ENCODE measurements around the gene WNT1.
A peak's percentile ranks its signal among the peaks of the same experiment; 100 is the strongest.

Gene WNT1

DNA sequence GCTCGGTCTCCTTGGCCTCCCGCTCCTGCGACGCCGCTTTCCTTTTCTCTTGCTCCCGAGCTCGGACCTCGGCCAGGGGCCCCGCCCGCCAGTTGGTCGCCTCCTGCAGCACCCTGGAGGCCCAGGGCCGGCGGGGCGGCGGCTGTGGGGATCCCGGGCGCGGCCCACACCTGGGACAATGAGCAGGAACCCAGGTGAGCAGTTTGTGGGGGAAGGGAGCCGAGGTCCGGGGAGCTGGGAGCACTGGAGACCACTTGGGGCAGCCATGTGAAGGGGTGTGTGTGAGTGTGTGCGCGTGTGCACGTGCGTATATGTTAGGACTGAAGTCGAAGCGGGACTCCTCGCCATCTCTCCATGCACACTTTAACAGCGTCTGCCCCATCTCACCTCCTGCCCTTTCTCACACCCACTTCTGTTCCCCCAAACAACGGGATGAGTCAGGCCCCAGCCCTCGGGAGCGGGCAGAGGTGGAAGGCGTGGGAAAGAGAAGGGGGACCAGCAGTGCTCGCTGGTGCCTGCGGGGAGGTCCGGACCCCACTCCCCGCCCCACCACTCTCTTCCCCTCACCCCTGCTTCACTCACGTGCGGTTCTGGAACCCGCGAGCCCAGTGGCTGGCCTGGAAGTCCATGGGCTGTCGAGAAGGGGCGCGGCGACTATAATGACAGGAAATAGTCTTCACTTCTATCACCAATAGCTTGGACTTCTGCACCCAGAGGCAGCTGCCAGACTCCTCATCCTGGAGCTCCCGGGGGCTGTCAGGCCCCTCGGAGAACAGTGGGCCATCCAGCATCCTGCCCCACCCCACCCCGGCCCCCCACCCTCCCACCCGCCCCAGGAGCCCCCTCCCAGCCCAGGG, 20.6 kb downstream of the WNT1 start:
- no peak for DNase-seq (ENCODE audit: insufficient read length, low spot score)

GRCh38 chr12:48999371-49000131, 21.4 kb downstream of the WNT1 start, which contains the start of gene DDN:
DDN (minus strand) TSS chr12:48999375; CDS start chr12:48999287, 88 bp downstream.
- no peak for FAIRE-seq
- peak; percentile 66 for DNase-seq (ENCODE audit: insufficient read length, low spot score)

More for the DNA sequence above, 20.6 kb downstream of the WNT1 start:
- FAIRE-seq: no peak

DNA sequence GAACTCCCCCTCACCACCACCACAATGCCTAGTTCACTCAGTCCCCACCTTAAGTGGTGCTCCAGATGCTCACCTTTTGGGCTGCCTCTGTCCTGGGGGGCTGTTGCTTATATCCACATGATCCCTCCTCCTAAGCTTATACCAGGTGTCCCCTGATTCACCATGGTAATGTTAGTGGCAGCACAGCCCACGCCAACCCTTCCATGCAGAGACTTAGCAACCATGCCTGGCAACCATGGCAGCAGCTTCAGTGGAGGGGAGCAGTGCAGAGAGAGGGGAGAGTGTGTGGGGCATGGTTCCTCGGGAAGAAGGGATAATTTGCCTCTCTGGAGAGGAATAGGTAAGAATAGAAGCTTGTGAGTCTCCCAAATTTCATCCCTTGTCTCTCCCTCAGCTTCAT, 22.2 kb downstream of the WNT1 start:
- DNase-seq (ENCODE audit: insufficient read length, low spot score): no peak
- FAIRE-seq: no peak

- FAIRE-seq (no peak), DNase-seq (ENCODE audit: insufficient read length, low spot score) (no peak)
These were observed 30.8 kb downstream of the WNT1 start for GRCh38 chr12:49008943-49009342.

- no peak for FAIRE-seq
These were observed 32.1 kb downstream of the WNT1 start for GRCh38 chr12:49010092-49010668.

DNA sequence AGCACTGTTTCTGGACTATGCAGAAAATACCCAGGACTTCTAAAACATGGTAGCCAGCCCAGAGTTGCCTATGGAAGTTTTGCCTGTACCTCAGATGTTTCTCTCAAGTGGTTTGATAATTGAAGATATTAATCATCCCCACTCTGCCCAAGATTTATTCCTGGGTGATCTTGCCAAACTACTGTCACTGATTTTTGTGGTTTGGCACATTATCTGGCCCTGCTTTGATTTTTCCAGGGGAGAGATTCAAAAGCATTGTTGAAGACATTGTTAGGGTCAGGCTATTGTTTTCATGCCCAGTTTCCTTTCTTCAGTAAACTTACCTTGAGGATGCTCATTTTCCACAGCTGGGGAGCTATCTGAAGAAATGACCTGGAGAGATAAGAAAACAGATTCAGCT, 34.6 kb downstream of the WNT1 start:
- FAIRE-seq: no peak

More at GRCh38 chr12:49010092-49010668, 32.1 kb downstream of the WNT1 start:
- DNase-seq (ENCODE audit: insufficient read length, low spot score): no peak

DNA sequence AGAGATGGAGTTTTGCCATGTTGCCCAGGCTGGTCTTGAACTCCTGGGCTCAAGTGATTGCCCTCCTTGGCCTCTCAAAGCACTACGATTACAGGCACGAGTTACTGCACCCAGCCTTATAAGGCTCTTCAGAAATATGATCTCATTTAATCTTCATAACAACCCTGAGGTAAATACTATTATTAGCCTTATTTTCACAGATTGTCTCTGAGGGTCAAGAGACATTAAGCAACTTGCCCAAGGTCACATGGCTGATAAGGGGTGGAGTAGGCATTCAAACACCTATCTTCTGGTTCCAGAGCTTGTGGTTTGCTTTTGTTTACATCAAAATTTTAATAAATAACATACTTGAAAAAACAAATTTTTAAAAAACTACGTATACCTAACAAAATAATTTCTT, 35.3 kb downstream of the WNT1 start:
- no peak for FAIRE-seq

More for the DNA sequence above, 34.6 kb downstream of the WNT1 start:
- no peak for DNase-seq (ENCODE audit: insufficient read length, low spot score)

GRCh38 chr12:49014547-49014946, 36.4 kb downstream of the WNT1 start:
- FAIRE-seq (no peak), DNase-seq (ENCODE audit: insufficient read length, low spot score) (no peak)

More for the DNA sequence above, 35.3 kb downstream of the WNT1 start:
- DNase-seq (ENCODE audit: insufficient read length, low spot score): no peak

DNA sequence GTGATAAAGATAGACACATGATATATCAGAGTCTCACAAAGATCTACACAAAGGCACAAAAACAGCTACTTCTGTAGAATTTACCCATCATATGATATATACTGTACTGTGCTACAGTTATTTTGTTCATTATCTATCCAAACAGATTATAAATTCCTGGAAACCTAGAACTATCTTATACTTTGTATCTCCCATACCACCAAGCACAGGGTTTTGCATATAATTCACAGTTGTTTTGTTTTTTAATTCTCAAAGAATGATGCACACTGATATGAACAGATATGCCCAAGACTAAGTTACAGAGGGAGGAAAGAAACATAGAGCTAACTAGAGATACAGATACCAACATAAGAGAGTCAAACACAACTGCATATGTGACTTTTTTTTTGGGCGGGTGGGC, 37.1 kb downstream of the WNT1 start:
- DNase-seq (ENCODE audit: insufficient read length, low spot score) (no peak), FAIRE-seq (no peak)

GRCh38 chr12:49017891-49018260, 39.8 kb downstream of the WNT1 start:
- DNase-seq (ENCODE audit: insufficient read length, low spot score) (no peak), FAIRE-seq (no peak)

DNA sequence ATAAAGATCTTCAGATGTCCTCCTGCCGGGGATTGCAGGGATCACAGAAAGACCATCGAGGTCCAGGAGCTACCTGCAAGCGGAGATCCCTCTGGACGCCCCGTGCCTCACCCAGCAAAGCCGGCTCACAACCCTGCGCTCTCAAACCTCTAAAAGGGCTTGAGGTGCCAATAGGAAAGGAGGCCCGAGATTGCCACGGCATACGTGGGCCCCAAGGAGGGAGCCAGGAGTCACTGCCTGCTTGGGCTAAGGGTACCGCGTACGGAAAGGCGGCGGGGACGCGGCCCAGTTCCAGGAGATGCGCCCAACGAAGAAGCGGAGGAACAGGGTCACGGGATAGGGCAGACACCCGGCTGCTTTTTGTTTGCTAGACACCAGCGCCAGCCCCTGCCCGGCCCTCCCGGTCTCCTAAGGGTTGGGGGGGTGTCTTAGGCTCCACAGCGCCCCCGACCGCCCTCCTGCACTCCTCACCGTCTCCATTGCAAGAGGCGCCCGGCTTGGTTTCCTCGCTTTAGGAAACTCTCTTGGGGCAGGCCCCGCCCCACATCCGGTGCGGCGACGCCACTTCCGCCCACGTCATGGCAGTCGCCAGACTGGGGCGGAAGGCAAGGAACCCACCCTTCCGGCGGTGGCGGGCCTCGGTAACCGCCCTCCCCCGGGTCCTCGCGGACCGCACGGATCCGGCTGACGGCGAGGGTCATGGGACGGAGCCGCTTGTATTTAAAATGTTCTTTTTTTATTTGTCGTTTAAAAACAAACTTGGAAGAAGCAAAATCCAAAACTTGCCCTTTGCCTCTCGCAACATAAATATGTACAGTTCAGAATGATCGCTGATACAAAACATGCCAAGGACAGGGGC, 40.4 kb downstream of the WNT1 start, which contains the start of gene PRKAG1:
Gene PRKAG1 (minus strand): TSS at position 516 of the 859 bp plus-strand sequence. CDS start 36 bp downstream, at position 480.
- FAIRE-seq: peak; percentile 80
- peak; percentile 98 for DNase-seq (ENCODE audit: insufficient read length, low spot score)

DNA sequence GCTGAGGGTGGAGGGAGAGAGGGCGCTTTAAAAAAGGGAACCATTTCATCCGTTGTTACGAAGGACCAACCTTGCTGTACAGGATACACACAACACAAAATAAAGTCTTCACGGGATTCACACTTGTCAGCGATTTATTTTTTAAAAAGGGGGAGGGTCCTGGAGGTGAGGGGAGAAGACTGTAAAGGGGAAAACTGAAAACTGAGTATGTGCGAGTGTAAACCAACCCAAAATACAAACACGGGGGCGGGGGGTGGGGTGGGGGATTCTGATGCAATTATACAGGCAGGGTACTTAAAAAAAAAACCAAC, 41.0 kb downstream of the WNT1 start:
- FAIRE-seq (no peak), DNase-seq (ENCODE audit: insufficient read length, low spot score) (no peak)

DNA sequence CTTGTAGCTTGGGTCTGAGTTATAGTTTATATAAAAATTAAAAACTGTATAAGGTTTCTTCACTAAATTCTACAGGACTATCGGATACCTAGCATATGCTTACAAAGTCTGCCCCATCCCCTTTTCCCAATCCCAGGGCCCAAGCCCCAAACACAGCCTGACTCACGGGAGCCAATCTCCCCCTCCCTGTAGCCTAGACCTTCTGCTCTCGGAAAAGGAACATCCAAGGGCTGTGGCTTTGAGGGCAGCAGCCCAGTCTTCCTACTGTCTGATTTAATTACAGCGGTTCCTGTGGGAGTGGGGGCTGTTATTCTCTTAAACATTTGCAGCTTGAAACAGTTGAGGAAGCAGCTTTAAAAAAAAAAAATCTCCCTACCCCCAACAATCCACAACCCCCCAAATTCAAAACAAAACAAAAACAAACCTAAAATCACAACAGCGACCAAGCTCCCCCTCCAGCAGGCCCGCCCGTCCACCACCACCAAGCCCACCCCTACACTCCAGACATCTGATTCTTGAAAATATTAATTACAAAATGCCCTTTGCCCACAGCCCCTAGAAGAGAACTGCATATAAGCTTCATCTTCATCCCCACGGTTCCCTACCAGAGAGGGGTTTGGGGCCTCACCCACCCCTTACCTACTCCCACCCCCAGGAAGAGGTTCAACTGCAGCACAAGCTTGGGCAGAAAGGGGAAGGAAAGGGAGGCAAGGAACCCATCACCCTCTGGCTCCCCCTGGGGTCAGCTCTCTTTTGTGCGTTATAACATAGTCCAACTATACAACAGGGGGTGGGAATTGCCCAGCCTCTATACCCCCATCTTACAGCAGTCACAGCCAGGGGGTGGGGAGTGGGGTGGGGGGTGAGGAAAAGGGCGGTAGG, 41.6 kb downstream of the WNT1 start:
- FAIRE-seq (no peak), DNase-seq (ENCODE audit: insufficient read length, low spot score) (peak; percentile 54)

- FAIRE-seq (no peak), DNase-seq (ENCODE audit: insufficient read length, low spot score) (no peak)
These were observed 42.3 kb downstream of the WNT1 start for GRCh38 chr12:49020441-49020840.

- no peak for FAIRE-seq
- no peak for DNase-seq (ENCODE audit: insufficient read length, low spot score)
These were observed 43.3 kb downstream of the WNT1 start for GRCh38 chr12:49021292-49021915.

- FAIRE-seq (no peak), DNase-seq (ENCODE audit: insufficient read length, low spot score) (no peak)
These were observed 44.5 kb downstream of the WNT1 start for GRCh38 chr12:49022558-49023178.

- FAIRE-seq (no peak), DNase-seq (ENCODE audit: insufficient read length, low spot score) (no peak)
These were observed 45.7 kb downstream of the WNT1 start for GRCh38 chr12:49023812-49024211.

GRCh38 chr12:49024543-49024942, 46.4 kb downstream of the WNT1 start:
- DNase-seq (ENCODE audit: insufficient read length, low spot score) (no peak), FAIRE-seq (no peak)

DNA sequence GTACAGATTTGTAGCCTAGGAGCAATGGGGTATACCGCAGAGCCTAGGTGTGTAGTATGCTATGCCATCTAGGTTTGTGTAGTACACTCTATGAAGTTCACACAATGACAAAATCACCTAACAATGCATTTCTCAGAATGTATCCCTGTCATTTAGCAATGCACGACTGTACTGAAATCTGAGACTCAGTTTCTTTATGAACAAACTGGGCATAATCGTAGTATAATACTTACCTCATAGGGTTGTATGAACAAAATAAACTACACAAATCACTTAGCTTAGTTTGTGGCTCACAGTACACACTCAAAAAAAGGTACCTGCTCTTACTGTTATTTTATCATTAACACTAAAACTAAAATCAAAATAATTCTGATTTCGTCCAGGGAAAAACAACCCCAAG, 47.3 kb downstream of the WNT1 start:
- FAIRE-seq (no peak), DNase-seq (ENCODE audit: insufficient read length, low spot score) (no peak)
